ENCODE measurements around the gene DUS2.

DNA sequence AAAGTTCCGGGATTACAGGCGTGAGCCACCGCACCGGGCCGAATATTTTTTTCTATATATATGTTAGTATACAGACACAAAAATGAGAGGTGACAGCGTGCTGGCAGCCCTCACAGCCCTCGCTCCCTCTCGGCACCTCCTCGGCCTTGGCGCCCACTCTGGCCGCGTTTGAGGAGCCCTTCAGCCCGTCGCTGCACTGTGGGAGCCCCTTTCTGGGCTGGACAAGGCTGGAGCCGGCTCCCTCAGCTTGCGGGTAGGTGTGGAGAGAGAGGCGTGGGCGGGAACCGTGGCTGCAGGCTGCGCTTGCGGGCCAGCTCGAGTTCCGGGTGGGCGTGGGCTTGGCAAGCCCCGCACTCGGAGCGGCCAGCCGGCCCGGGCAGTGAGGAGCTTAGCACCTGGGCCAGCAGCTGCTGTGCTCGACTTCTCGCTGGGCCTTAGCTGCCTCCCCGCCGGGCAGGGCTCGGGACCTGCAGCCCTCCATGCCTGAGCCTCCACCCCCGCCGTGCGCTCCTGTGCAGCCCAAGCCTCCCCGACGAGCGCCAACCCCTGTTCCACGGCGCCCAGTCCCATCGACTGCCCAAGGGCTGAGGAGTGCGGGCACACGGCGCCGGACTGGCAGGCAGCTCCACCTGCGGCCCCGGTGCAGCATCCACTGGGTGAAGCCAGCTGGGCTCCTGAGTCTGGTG lies 40.9 kb upstream of the DUS2 start:
- TF ChIP-seq, protein P1, sequence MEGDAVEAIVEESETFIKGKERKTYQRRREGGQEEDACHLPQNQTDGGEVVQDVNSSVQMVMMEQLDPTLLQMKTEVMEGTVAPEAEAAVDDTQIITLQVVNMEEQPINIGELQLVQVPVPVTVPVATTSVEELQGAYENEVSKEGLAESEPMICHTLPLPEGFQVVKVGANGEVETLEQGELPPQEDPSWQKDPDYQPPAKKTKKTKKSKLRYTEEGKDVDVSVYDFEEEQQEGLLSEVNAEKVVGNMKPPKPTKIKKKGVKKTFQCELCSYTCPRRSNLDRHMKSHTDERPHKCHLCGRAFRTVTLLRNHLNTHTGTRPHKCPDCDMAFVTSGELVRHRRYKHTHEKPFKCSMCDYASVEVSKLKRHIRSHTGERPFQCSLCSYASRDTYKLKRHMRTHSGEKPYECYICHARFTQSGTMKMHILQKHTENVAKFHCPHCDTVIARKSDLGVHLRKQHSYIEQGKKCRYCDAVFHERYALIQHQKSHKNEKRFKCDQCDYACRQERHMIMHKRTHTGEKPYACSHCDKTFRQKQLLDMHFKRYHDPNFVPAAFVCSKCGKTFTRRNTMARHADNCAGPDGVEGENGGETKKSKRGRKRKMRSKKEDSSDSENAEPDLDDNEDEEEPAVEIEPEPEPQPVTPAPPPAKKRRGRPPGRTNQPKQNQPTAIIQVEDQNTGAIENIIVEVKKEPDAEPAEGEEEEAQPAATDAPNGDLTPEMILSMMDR (conservative IDR thresholded peaks at IDR 0.05 in 1 of 2, IDR thresholded peaks at IDR 0.05 in 1 of 2; ENCODE audit: extremely low read depth in 1 of 2, insufficient read depth in 1 of 2, low read depth in 1 of 2, low read length in 2 of 2): no peak
- no peak for TF ChIP-seq EZH2 (IDR thresholded peaks at IDR 0.05; ENCODE audit: borderline replicate concordance, low read length)

Measured in mammary epithelial cell (primary cell).